Measurements from ENCODE around the gene SEH1L.
"Not testable (repeated sequence)": the region's sequence is repeated elsewhere in the genome, so short reads cannot be mapped to it uniquely, and the experiment has no call there.

SEH1L gene, protein sequence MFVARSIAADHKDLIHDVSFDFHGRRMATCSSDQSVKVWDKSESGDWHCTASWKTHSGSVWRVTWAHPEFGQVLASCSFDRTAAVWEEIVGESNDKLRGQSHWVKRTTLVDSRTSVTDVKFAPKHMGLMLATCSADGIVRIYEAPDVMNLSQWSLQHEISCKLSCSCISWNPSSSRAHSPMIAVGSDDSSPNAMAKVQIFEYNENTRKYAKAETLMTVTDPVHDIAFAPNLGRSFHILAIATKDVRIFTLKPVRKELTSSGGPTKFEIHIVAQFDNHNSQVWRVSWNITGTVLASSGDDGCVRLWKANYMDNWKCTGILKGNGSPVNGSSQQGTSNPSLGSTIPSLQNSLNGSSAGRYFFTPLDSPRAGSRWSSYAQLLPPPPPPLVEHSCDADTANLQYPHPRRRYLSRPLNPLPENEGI

DNA sequence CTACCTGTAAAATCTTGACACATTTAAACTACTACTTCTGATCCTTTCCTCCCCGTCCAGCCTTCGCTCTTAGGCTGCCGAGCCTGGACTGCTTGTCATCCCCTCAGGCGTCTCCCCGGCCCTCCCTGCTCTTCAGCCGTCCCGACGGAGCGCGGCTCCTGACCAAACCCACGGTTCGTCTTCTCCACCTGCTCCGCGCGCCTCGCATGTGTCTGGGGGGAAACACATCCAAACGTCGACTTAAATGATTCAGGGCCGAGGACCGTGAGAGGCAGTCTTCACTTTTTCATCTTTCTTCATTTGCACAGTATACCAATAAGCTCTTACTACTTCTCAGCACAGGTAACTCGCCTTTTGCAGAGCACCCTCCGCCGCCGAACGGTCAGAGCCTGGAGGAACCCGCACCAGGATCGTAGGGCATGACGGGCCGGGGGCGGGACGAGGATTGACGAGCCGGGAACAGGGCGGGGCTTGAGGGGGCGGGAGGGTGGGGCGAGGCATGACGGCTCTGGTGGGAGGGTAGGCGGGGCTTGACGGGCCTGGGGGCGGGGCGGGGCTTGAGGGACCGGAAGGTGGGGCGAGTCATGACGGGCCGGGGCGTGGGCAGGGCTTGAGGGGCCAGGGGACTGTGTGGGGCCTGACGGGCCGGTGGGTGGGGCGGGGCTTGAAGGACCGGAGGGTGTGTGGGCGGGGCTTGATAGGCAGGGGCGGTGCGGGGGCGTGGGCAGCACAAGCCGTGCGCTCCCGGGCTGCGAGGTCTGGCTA, at the start of gene SEH1L:
SEH1L (plus strand) TSS at position 727 of the 765 bp plus-strand sequence. CDS start 111 bp downstream, outside the sequence.
- DNase-seq: peak; percentile 97

GRCh38 chr18:12901208-12901607, 46.6 kb upstream of the SEH1L start:
- not testable (repeated sequence) for DNase-seq

DNA sequence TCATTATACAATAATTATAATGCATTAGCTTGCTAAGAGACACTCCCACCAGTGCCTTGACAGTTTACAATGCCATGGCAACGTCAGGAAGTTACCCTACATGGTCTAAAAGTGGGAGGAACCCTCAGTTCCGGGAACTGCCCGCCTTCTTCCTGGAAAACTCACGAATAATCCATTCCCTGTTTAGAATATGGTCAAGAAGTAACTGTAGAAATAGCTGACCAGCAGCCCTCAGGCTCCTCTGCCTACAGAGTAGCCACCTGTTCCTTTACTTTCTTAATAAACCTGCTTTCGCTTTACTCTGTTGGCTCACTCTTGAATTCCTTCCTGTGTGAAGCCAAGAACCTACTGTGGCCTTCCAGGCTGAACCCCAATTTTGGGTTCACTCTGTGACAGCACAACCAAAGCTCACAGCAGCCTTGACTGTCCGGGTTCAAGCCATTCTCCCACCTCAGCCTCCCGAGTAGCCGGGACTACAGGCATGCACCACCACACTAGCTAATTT, 43.7 kb upstream of the SEH1L start:
- no peak for DNase-seq

DNA sequence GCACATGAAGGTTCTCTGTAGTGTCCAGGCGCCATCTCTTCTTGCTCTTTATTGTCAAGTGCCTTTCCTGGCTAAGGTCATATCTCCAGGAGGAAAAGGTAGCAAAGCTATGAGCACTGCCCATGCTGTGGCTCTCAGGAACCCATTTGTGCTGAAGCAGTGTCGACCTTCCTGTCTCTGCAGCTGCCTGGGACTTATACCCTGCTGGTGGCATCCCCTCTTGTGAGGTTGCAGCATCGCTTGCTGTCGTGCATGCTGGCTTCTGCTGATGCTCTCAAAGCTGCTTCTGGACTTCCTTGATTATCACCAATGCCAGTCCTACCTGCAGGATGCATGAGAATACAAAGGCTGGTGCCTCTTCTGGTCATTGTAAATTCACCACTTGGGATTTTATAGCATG, 41.7 kb upstream of the SEH1L start:
- DNase-seq: no peak

GRCh38 chr18:12906773-12907172, 41.0 kb upstream of the SEH1L start:
- no peak for DNase-seq

DNA sequence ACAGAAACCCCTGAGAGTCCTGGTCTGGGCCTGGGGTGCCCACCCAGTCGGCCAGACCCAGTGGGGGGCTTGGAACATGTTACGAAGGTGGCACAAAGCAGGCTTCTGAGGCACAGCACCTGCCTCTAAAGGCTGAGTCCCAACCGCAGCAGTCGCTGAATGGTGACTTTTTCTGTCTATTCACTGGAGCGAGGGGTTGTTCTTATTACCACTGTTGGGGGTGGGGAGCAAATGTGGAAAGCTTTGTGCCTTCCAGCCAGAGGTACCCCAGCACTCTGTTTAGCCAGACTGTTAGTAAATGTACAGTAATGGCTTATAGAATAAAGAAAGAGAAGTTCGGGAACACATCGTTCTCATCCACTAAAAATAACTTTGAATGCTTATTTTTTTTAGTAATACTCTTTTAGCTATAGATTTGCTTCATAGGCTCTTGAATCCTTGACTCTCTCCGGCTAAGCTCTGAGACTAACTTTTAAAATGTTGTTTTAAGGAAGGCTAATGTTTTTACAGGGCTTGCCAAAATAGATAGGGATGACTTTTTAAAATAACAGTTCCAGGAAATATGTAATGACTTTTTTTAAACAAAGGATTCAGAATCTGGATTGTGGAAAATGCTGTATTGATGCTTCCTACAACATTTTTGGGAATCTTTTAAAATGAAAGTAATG, 40.4 kb upstream of the SEH1L start:
- DNase-seq: no peak

- DNase-seq: no peak
Measured at GRCh38 chr18:12908706-12909105, 39.1 kb upstream of the SEH1L start.

- DNase-seq: no peak
Measured at GRCh38 chr18:12911025-12911928, 36.5 kb upstream of the SEH1L start.

GRCh38 chr18:12911929-12912703, 35.7 kb upstream of the SEH1L start:
- no peak for DNase-seq

DNA sequence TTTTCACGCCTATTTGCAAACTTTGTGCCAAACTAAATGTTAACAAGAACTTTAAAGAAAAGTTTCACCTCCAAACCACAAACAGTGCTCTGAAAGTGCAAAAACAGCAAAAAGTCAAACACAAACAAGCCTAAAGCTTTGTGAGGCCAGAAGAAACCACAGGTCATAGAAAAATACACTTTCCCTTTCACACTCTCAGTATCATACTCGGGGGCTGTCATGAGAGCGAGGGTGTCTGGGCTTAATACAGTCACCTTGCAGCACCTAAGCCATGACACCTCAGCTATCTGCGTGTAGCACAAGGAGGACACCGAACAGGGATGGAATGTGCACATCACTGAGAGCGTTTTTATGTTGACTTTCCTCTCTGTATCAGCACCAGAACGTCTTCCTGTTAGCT, 26.6 kb upstream of the SEH1L start:
- no peak for DNase-seq

DNA sequence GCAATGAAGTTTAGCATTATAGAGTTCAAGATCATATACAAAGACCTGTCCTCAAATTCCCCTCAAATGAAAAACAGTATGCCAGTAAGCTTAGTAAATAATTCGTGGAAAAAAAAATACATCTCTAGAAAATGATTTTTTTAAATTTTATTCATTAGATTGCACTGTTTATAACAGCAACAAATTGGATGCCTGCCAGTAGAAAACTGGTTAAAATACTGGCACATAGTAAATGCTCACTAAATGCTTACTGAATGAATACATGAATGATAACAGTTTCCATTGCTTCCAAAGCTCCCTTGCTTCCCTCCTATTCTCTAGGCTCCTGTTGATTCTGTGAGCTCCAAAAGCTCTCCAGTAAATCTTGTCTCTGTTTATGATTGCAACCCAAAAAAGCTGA, 25.5 kb upstream of the SEH1L start:
- DNase-seq: no peak

DNA sequence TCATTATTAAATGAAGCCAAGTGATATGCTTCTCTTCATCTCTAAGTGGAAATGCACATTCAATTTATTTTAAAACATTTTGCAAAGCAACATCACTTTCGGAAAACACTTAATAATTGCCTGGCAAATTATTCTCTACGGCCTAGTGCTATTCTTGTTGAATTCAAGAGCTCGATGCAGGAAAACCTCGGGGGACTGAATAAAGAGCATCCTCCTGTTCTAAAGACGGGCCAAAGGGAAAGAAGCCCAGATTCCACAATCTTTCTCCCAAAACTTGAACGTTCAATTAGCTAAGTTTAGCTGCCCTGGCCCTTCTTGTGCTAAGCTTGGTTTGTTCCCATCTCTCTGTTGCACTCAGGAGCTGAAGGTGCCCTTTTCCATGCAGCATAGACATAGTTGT, 23.2 kb upstream of the SEH1L start:
- DNase-seq: no peak

DNA sequence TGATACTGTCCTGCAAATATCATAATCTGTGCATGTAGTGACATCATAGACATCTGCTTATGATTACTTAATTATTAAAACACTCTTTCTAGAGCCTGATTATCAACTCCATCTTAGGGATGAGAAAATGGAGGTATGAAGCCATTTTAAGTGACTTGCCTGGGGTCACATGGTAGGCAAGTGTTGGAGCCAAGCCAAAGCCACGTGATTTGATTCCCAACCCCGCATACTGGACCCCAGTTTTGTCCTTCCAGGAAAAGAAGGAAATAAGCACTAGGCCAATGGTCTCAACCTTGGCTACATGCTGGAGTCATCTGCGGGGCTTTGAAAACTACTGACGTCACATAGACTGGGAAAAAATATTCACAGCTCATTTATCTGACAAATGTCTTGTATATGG, 19.6 kb upstream of the SEH1L start:
- DNase-seq: no peak

DNA sequence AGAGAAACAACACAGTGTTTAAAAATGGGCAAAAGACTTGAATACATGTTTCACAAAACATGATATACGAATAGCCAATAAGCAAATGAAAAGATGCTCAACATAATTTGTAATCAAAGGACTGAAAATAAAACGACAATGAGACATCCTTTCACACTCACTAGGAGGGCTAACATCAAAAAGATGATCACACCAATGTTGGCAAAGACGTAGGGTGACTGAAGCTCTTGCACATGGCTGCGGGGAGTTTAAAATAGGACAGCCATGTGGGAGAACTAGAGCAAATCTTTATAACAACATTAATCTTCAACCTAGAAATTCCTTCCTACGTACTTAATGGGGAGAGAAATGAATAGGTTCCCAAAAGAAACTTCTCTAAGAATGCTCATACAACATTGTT, 19.2 kb upstream of the SEH1L start:
- no peak for DNase-seq

DNA sequence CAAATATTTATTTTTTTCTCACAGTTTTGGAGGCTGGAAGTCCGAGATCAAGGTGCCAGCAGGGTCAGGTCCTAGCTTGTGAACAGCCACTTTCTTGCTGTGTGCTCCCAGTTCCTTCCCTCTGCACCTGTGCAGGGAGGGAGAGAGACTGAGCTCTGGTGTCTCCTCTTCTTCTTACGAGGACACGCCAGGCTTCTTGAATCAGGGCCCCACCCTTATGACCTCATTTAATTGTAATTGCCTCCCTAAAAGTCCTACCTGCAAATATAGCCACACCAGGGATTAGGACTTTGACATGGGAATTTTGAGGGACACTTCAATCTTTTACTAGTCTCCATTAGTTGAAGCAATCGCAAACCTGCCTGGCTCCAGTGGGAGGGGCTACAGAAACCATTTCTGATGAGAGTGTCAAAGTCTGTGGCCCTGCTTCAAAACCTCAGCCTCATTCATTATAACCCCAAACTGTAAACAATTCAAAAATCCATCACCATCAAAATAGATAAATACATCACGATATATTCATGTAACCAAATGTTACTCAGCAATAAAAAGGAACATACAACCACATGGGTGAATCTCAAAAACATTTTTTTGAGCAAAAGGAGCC, 18.2 kb upstream of the SEH1L start:
- DNase-seq: no peak

DNA sequence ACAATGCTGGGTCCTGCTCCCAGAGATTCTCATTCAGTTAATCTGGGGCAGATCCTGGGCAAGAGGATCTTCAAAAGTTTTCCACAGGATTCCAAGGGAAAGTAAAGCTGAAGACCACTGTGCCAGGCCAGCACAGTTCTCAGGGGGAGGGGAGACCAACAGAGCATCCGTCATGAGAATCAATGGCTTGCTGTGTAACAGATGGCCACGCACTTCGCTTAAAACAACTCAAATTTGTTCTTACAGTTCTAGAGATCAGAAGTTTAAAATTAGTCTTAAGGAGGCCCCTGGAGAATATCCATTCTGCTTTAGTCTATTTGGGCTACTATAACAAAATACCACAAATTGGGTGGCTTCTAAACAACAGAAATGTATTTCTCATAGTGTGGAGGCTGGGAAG, 17.4 kb upstream of the SEH1L start:
- DNase-seq: no peak

GRCh38 chr18:12930908-12931307, 16.9 kb upstream of the SEH1L start:
- DNase-seq: no peak

- no peak for DNase-seq
Measured at GRCh38 chr18:12933327-12933726, 14.5 kb upstream of the SEH1L start.

DNA sequence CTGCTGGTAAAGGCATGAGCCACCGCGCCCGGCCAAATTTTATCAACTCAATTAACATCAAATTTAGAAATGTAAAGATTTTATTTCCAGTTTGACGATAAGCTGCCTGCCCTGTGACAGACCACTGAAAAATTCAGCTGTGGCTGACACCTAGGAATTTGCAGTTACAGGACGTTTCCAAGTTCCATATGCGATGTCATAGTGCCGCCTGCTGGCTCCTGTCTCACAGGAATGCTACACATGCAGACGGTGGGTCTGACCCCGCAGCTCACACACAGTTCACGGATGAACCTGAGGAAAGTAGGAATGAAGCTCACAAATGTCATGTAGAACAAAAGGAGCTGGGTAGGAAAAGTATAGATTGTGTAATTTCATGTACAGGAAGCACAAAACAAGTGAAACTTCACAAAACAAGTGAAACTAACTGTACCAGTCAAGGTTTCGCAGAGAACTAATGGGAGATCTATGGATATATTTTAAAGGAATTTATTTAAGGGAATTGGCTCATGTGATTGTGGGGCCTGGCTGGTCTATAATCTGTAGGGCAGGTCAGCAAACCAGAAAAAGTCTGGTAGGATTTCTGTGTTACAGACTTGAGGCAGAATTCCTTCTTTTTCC, 13.2 kb upstream of the SEH1L start:
- peak; percentile 74 for DNase-seq

DNA sequence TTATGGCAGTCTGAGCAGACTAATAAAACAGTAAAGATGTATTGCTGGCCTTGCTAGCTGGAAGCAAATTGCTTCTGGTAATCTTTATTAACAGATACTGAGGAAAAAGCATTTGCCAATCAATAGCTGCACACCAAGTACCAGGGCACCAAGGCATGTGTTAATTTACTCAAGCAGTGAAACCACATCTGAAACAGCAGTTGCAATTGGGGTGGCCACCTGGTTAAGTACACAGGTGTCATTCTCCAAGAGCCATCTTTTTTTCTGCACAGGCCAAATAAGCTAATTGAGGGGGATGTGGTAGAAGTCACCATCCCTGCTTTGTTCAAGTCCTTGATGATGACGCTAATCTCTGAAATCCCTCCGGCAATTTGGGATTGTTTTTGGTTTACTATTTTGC, 8.6 kb upstream of the SEH1L start:
- no peak for DNase-seq

GRCh38 chr18:12943215-12943614, 4.6 kb upstream of the SEH1L start:
- no peak for DNase-seq
